Measurements from ENCODE around the gene CUL4B. TPM values are rescaled to one million over a fixed set of nuclear protein-coding genes. Genes with fewer than 3 reads are reported as not detected.
A peak's percentile ranks its signal among the peaks of the same experiment; 100 is the strongest.

Gene CUL4B
- total RNA-seq, 2 experiments from 2014 or later: 29.3 to 31.4 TPM

DNA sequence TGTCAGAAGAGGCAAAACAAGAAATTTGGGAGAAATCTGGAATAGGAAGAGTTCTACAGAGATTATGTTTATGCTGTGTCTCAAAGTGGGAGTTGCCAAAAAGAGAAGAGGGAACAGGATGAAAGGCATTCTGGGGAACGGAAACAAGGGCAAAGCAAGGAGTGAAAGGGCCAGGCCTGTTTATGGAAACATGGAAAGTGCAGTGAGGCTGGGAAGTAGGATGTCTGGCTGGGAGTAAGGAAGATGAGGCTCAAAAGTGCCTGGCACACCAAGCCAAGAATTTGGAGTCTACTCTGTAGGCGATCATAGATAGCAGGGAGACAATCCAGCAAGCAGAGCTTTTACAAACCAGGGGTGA is 1.8 kb upstream of the CUL4B start:
- peaks cover 10% of the 10 kb centered on the region for H3K36me3 Mint-ChIP-seq (ENCODE audit: low read depth)
- ChIA-PET POLR2A (interaction anchor here (2.5 kb wide), 1 partner anchor 42 kb away, joined by 47 read pairs; the partner anchor contains the start of gene MCTS1), CTCF (interaction anchor here (0.7 to 3.9 kb wide), 2 partner anchors 41 to 66 kb away, joined by 3 to 19 read pairs; partner anchors contain the start of gene MCTS1)
- H3K4me3 Mint-ChIP-seq: no peak overlapping the region
- no peaks in the 10 kb centered on the region for H3K9me3 Mint-ChIP-seq (ENCODE audit: insufficient read depth)
- no peak for ATAC-seq
- DNase-seq: no peak
- H3K27ac Mint-ChIP-seq: peak overlapping the region; percentile 32
- no peaks in the 10 kb centered on the region for H3K27me3 Mint-ChIP-seq (ENCODE audit: low read depth)
- peaks cover 20% of the 10 kb centered on the region for H3K4me1 Mint-ChIP-seq (ENCODE audit: low read depth)

DNA sequence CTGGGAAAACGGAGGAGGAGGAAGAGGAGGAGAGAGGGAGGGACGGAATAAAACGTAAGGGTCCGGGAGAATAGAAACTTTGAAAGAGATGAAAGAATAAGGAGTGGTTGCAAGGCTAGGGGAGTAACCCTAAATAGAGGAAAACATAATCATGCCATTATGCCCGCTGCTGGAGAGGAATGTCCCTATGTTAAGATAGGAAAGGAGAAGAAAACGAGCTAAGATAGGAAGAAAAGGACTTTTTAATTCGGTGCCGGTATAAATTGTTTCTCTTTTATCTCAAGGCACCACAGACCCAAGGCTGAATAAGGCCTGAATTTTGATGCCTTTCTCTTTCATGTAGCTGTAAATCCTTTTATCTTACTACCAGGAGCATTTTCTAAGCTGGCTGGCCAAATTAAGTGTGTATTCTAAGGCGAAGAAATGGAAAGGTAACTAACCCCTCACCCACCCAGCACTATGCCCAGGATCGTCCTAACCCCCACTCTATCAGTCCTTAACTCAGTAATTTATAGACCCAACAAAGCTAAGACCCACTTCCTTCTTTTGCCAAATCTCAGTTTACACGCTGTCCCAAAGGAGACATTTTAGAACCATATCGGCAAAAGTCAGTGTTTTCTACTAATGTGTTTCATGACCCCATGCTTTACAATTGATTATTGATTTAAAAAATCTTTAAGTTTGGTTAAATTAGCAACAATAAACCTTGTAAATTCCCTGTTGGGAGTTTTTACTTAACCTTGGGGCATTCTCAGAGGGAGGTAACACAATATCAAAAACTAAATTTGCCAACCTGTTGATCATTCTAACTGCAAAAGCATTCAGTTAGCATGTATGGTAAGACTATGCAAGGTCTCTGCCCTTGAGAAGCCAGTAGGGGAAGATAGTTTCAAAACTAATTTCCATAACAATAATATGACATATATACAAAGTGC is 1.1 kb upstream of the CUL4B start:
- DNase-seq (no peak), ATAC-seq (no peak)
- Mint-ChIP-seq H3K4me3 (peak overlapping the region; percentile 99), H3K9me3 (ENCODE audit: insufficient read depth) (no peaks in the 10 kb centered on the region), H3K27me3 (ENCODE audit: low read depth) (no peaks in the 10 kb centered on the region), H3K4me1 (ENCODE audit: low read depth) (peaks cover 24% of the 10 kb centered on the region), H3K27ac (peak overlapping the region; percentile 99), H3K36me3 (ENCODE audit: low read depth) (peaks cover 15% of the 10 kb centered on the region)
- CTCF ChIA-PET: interaction anchor here (0.7 to 3.9 kb wide), 3 partner anchors 42 to 208 kb away, joined by 3 to 19 read pairs (median 3); partner anchors contain the start of gene MCTS1
- POLR2A ChIA-PET: interaction anchor here (1.0 to 2.5 kb wide), 5 partner anchors 43 to 188 kb away, joined by 3 to 47 read pairs (median 5); partner anchors contain the start of gene MCTS1

DNA sequence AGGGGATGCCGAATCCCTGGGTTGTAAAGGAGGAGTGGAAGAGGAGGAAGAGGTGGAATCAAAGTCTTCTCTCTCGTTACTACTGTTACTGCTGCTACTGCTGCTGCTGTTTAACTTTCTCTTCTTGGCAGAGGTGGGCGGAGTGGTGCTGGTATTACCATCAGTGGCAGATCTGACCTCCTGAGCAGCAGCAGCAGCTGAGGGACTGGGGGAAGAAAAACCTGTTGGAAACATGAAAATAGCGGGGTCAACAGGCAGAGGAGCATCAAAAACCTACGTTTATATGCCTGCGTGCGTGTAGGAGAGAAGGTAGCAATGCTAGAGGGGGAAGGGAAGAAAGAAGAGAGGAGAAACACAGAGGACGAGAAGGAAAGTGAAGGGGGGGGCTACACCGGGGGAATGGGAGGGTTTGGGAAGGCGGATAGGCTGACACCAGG is 339 bp downstream of the CUL4B start:
- Mint-ChIP-seq H3K4me3 (peak overlapping the region; percentile 99), H3K27ac (peak overlapping the region; percentile 99), H3K36me3 (ENCODE audit: low read depth) (peaks cover 20% of the 10 kb centered on the region), H3K9me3 (ENCODE audit: insufficient read depth) (no peaks in the 10 kb centered on the region), H3K27me3 (ENCODE audit: low read depth) (no peaks in the 10 kb centered on the region), H3K4me1 (ENCODE audit: low read depth) (peaks cover 27% of the 10 kb centered on the region)
- ChIA-PET CTCF (interaction anchor here (1.2 to 3.9 kb wide), 2 partner anchors 37 to 44 kb away, joined by 3 to 19 read pairs; partner anchors contain the start of gene MCTS1), POLR2A (interaction anchor here (0.6 to 2.5 kb wide), 11 partner anchors 8 to 769 kb away, joined by 3 to 47 read pairs (median 4); partner anchors contain the start of genes C1GALT1C1, MCTS1, RPL39 and ZBTB33)
- ATAC-seq (peak; percentile 52), DNase-seq (peak; percentile 56)

DNA sequence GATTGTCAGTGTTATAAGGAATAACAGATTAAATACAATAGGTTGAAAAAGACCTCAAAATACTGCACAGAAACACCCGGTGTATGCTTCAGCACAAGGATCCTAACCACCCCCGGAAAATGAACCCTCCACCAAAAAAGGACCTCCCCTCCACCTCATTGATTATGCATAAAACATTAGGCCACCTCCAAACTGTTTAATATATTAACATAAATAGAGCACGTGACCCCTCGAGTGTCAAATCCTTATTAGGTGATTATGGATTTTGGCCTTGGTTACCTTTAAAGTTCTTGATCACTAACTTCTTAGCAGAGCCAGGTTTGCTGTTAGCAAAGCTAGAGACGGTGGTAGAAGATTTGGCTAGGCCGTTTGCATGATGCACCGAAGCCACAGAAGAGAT is 958 bp downstream of the CUL4B start:
- CTCF ChIA-PET: interaction anchor here (1.2 to 3.9 kb wide), 2 partner anchors 38 to 44 kb away, joined by 3 to 19 read pairs; partner anchors contain the start of gene MCTS1
- peak; percentile 20 for DNase-seq
- POLR2A ChIA-PET: interaction anchor here (1.2 to 1.8 kb wide), 5 partner anchors 69 to 309 kb away, joined by 4 to 10 read pairs (median 5); partner anchors contain the start of gene ZBTB33

DNA sequence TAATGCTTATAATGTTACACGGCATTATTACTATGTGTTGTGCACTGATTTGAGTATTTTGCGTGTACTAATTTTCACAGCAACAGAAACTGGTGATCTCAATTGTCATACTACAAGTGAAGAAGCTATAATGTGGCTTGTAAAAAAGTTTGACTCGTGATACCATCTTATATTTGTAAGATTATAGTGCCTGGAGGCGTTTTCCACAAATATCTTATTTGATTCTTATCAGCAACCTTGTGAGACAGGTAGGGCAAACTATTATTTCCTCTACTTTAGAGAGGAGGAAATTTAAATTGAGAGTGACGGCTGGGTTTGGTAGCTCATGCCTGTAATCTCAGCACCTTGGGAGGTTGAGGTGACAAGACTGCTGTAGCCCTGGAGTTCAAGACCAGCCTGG is 4.5 kb downstream of the CUL4B start:
- ATAC-seq: no peak

More for the DNA sequence above, 958 bp downstream of the CUL4B start:
- H3K36me3 Mint-ChIP-seq (ENCODE audit: low read depth): peaks cover 22% of the 10 kb centered on the region
- H3K4me3 Mint-ChIP-seq: peak overlapping the region; percentile 99
- H3K4me1 Mint-ChIP-seq (ENCODE audit: low read depth): peaks cover 27% of the 10 kb centered on the region
- no peaks in the 10 kb centered on the region for H3K9me3 Mint-ChIP-seq (ENCODE audit: insufficient read depth)
- H3K27me3 Mint-ChIP-seq (ENCODE audit: low read depth): no peaks in the 10 kb centered on the region
- peak overlapping the region; percentile 99 for H3K27ac Mint-ChIP-seq
- no peak for ATAC-seq

DNA sequence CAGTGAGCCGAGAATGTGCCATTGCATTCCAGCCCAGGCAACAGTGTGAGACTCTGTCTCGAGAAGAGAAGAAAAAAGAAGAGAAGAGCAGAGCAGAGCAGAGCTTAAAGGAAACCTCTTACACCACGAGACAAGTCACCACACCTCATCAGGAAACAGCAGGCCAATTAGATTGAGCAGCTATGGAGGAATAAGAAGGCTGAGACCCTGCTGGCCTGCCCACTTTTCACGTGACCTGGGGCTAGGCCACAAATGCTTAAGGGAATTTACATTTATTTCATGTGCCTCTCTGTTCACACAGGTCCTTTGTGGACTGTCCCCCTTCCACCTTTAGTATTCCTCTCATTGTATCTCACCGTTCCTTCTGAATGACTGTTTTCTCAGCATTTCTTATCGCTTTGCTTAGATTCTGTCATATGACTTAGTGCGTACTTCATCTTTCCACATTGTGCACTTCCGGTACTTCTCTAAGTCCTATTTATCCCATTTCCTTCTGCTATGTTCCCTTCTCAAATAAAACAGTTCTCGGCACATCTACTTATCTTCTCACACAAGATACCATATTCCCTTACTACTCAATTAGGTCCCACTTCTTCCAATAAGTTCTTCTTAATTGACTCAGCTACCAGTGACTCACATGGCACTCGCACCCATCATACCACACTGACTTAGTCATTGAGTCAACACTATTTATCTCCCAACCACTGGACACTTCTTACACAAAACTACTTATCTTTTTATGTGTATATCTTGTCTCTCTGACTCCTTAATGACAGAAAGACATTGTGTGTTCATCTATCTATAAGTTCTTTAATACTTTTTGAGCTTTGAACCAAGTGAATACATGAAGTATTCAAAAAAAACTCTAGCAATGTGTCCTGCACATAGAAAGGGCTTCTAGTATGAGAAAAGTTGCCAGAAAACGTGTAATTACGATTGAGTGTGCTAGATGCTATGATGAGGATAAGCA is 11.0 kb downstream of the CUL4B start:
- CTCF ChIA-PET: interaction anchor here (2.1 kb wide), 1 partner anchor 9 kb away, joined by 4 read pairs; no protein-coding TSS in a partner anchor
- ATAC-seq (no peak), DNase-seq (no peak)
- H3K4me1 Mint-ChIP-seq (ENCODE audit: low read depth): peaks cover 9% of the 10 kb centered on the region
- peak overlapping the region; percentile 10 for H3K27ac Mint-ChIP-seq
- H3K4me3 Mint-ChIP-seq: no peak overlapping the region
- no peaks in the 10 kb centered on the region for H3K9me3 Mint-ChIP-seq (ENCODE audit: insufficient read depth)
- POLR2A ChIA-PET: no interaction called here
- H3K36me3 Mint-ChIP-seq (ENCODE audit: low read depth): peaks cover 28% of the 10 kb centered on the region
- no peaks in the 10 kb centered on the region for H3K27me3 Mint-ChIP-seq (ENCODE audit: low read depth)

More for the DNA sequence above, 4.5 kb downstream of the CUL4B start:
- DNase-seq: no peak
- no peaks in the 10 kb centered on the region for H3K27me3 Mint-ChIP-seq (ENCODE audit: low read depth)
- H3K9me3 Mint-ChIP-seq (ENCODE audit: insufficient read depth): no peaks in the 10 kb centered on the region
- H3K36me3 Mint-ChIP-seq (ENCODE audit: low read depth): peaks cover 33% of the 10 kb centered on the region
- ChIA-PET CTCF (interaction anchor here (1.2 kb wide), 1 partner anchor 146 kb away, joined by 3 read pairs; no protein-coding TSS in a partner anchor), POLR2A (interaction anchor here (1.3 kb wide), 1 partner anchor 48 kb away, joined by 4 read pairs; the partner anchor contains the start of gene MCTS1)
- no peak overlapping the region for H3K4me3 Mint-ChIP-seq
- H3K27ac Mint-ChIP-seq: no peak overlapping the region
- H3K4me1 Mint-ChIP-seq (ENCODE audit: low read depth): peaks cover 16% of the 10 kb centered on the region

DNA sequence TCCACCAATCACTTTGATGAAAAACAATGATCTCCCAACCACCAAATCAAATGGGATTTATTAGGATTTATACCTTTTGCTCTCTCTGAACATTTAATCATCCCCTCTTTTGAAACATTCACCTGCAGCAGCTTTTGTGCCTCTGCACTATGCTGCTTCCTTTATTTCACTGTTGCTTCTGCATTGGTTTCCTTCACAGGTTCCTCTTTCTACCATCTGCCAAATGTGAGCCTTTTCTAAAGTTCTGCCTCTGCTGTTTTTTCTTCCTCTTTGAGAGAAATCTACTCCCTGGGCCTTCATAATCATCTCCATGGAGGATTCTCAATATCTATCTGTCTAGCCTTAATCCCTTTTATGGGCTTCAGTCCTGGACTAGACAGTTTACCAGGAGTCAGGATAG is 24.7 kb downstream of the CUL4B start:
- POLR2A ChIA-PET: no interaction called here
- H3K27ac Mint-ChIP-seq: no peak overlapping the region
- no peak for ATAC-seq
- no peaks in the 10 kb centered on the region for H3K27me3 Mint-ChIP-seq (ENCODE audit: low read depth)
- no peaks in the 10 kb centered on the region for H3K4me1 Mint-ChIP-seq (ENCODE audit: low read depth)
- H3K9me3 Mint-ChIP-seq (ENCODE audit: insufficient read depth): no peaks in the 10 kb centered on the region
- DNase-seq: no peak
- H3K4me3 Mint-ChIP-seq: no peak overlapping the region
- CTCF ChIA-PET: no interaction called here
- H3K36me3 Mint-ChIP-seq (ENCODE audit: low read depth): peaks cover 32% of the 10 kb centered on the region

DNA sequence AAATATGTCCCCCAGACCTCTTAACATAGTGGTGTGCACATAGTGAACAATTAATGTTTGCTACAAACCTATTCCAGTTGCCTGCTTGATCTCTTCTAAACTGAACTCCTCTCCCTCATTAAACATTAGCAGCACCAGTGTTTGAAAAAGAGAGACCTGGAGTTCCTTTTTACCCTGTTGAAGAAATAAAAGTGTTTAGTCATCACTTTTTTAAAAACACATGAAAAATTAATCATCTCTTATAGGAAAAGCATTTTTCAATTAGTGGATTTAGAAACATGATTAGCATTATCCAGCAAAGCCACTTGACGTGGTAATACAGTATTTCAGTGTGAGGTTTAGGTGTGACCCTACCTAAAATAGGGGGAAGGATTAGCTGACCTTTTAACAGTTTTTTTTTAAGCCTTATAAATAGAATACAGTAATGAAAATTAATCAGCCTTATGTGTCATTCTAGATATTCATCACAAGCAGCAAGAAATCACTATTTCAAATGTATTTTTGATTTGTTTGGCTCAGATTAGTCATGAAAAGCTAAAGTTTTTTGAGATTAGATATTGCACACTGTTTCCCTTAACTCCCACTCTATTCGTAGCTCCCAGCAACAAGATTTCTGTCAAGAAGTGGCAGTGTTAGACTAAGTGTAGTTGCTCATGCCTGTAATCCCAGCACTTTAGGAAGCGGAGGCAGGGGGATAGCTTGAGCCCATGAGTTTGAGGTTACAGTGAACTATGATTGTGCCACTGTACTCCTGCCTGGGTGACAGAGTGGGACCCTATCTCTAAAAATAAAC is 26.2 kb downstream of the CUL4B start:
- H3K9me3 Mint-ChIP-seq (ENCODE audit: insufficient read depth): no peaks in the 10 kb centered on the region
- H3K36me3 Mint-ChIP-seq (ENCODE audit: low read depth): peaks cover 34% of the 10 kb centered on the region
- ChIA-PET CTCF (no interaction called here), POLR2A (no interaction called here)
- H3K4me1 Mint-ChIP-seq (ENCODE audit: low read depth): no peaks in the 10 kb centered on the region
- H3K27ac Mint-ChIP-seq: no peak overlapping the region
- no peak for DNase-seq
- no peaks in the 10 kb centered on the region for H3K27me3 Mint-ChIP-seq (ENCODE audit: low read depth)
- H3K4me3 Mint-ChIP-seq: no peak overlapping the region
- ATAC-seq: no peak

DNA sequence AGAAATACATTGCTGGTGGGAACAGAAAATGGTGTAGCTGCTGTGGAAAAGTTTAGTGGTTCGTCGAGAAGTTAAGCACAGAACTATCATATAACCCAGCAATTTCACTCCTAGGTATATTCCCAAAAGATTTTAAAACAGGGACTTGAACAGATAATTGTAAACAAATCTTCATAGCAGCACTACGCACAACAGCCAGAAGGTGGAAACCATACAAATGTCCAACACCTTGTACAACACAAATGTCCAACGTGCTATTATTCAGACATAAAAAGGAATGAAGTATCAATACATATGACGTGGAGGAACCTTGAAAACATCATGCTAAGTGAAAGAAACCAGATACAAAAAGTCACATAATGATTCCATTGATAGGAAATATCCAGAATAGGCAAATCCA is 37.9 kb downstream of the CUL4B start:
- CTCF ChIA-PET: no interaction called here
- Mint-ChIP-seq H3K27me3 (ENCODE audit: low read depth) (no peaks in the 10 kb centered on the region), H3K9me3 (ENCODE audit: insufficient read depth) (no peaks in the 10 kb centered on the region), H3K36me3 (ENCODE audit: low read depth) (peaks cover 7% of the 10 kb centered on the region), H3K4me3 (no peak overlapping the region), H3K27ac (no peak overlapping the region), H3K4me1 (ENCODE audit: low read depth) (no peaks in the 10 kb centered on the region)
- DNase-seq: no peak
- POLR2A ChIA-PET: no interaction called here
- no peak for ATAC-seq

DNA sequence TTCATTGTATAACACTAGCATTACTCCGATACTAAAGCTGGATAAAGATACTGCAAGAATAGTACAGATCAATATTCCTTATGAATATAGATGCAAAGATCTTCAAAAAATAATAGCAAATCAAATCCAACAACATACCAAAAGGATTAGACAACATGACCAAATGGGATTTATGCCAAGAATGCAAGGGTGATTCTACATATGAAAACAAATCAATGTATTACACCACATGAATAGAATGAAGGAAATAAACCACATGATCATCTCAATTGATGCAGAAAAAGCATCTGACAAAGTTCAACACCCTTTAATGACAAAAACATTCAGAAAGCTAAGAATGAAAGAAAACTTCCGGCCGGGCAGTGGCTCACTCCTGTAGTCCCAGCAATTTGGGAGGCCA is 42.8 kb downstream of the CUL4B start:
- DNase-seq (no peak), ATAC-seq (no peak)
- Mint-ChIP-seq H3K27ac (no peak overlapping the region), H3K36me3 (ENCODE audit: low read depth) (peaks cover 5% of the 10 kb centered on the region), H3K9me3 (ENCODE audit: insufficient read depth) (no peaks in the 10 kb centered on the region), H3K27me3 (ENCODE audit: low read depth) (no peaks in the 10 kb centered on the region), H3K4me1 (ENCODE audit: low read depth) (no peaks in the 10 kb centered on the region), H3K4me3 (no peak overlapping the region)
- CTCF ChIA-PET: interaction anchor here (0.6 to 1.0 kb wide), 2 partner anchors 55 to 251 kb away, joined by 3 read pairs; no protein-coding TSS in a partner anchor
- POLR2A ChIA-PET: interaction anchor here (0.5 kb wide), 1 partner anchor 872 kb away, joined by 3 read pairs; no protein-coding TSS in a partner anchor

Measured in activated CD8-positive, alpha-beta T cell treated with anti-CD3 and anti-CD28 coated beads, Interleukin-2, amount 10 ng/mL, durations not matched to agents 7 days and 5 days (primary cell).